Inferior parietal cortex (tissue), 1 donor: ENCODE data around the gene PDE7B.
A peak's percentile ranks its signal among the peaks of the same experiment; 100 is the strongest.

ENCODE experiments used
- DNase-seq: peaks from one replicate; pipeline ENCODE4 v3.0.0-alpha.2; 2016; ENCODE audit errors: extremely low spot score

The PDE7B gene

DNA sequence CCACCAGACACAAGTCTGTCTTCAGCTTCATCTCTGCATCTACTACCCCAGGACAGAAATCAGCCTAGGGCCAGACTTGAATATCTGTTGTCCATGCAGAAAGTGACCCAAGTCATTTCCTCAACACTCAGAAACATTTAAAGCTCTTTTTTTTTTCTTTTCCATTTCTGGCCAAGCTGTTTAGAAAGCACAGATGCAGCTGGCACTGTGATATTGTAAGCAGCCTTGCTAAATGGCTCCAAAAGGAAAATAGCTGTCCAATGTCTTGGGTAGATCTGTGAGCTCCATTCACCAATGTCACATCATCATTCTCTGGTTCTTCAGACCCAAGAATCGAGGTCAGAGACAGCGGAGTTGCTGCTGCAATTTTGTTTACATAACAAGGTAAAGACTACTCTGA, 174.2 kb downstream of the PDE7B start:
- DNase-seq: no peak

DNA sequence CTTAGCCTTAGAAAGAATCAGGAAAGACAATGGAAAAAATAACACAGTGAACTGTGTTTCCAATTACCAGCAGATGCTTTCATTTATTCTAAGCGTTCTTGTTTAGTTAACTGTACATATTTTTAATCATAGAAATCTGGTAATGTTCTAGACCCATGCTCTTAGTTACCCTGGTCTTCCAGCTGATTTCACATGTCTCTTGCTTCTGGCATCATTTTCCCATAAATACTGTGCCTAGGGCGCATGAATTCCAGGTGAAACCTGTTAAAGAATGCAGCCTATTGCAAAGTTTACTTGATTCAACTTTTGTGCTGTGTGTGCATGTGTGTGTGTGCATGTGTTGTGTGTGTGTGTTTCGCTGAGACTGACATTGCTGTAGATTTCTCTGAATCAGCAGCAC, 178.6 kb downstream of the PDE7B start:
- DNase-seq: no peak

DNA sequence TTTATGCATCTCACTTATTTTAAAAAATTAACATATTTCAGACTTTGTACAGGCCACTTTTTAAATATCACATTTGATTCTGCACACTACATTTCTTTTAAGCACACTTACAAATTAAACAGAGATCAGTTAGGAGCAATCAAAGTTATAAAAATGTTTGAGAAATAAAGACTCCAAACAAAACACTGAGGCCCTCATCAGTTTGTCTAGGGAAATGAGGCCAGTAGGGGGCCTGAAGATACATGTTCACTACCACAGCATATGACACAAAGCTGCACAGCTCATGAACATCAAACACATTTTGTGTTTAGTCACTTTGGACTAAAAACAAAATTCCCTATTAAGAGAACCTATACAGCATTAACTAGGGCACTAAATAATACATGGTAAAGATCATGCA, 180.5 kb downstream of the PDE7B start:
- DNase-seq: no peak

DNA sequence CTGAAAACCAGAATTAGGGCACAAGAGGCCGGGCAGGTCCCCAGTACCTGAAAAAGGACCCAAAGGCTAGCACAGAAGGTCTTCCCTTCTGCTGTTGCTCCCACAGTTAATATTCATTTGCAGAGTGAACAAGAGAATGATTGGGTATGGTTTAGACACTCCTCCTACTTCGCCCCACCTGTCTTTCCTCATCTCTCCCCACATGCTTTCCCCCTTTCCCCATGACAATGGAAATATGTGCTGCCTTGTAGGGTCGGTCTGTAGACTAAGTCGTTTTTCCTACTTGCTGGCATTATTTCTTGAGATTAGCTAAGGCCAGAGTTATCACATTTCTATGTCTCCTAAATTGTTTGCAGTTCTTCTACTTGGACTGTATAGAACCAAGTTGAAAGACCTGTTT, 181.9 kb downstream of the PDE7B start:
- DNase-seq: no peak

DNA sequence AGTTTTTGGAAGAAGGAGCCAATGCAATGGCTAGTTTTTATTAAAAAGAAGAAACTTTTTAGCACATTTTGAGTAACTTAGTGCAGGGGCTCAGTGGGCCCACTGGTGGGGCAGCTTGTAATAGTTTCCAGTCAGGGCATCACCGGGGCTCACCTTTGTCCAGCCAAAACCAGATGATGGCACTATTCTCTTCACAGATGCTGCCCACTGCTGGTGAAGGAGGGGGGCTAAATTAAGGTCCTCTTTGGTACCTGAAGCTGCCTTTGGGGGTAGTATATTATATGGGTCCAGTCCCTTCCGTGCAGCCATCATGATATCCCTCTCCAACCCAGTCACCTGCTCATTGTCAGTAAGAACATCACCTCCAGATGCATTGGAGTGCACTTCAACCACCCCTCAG, 182.9 kb downstream of the PDE7B start:
- no peak for DNase-seq

DNA sequence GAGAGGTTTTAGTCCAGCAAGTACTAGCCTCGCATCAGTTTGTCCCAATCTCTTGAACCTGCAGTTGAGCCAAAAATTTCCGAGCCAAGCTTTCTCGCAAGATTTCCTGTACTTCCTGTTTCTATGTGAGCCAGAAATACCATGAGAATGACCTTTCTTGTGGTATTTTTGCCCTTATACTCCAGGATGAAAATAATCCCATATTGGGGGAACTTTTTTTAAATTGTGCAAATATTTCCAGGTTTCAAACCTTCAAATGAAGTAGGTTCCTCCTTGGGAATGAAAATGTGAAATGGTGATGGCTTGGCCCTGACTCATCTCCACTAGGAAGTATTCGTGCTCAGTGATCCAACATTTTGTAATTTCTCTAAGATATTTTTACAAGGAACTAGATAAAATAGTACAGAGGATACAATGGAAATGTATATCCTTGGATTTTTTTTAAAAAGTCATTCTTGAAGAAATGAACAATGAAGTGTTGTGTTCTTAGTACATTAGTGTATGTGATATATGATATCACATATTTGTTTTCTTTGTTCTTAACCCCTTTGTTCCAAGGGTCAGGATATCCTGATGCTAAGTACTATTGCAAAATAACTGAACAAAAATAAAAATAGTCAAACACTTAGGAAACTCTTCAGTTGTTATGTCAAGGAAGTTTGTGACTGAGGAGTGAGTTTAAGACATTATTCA, 184.0 kb downstream of the PDE7B start:
- DNase-seq: no peak

DNA sequence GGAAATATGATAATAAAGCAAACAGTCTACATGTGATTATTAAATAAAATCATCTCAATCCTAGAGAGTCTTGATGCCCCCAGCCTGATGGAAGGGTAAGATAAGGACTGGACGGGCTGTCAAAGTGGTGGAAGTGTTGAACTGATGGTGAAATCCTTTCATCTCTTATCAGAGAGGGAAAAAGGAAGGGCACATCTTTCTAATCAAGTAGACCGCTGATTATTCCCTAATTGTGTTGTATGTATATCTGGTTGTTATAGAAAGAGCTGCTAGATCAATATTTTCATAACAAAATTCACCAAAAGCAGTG, 184.5 kb downstream of the PDE7B start:
- DNase-seq: no peak

DNA sequence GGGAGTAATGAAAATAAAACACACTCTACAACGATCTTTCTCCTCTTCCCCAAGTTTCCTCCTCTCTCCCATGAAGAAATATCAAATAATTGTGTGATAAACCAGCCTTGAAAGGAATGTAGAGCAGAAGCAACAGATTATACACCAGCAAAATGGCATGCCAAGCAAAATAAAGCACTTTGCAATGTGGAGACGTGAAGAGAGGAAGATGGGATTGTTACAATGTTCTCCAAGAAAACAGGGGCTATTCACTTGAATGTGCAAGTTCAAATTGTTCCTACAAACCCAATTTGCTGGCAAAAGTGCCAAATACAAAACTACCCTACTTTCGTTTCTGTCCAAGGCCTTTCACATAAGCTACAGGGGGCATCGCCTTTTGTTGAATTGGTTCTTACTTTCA, 185.1 kb downstream of the PDE7B start:
- DNase-seq: no peak

DNA sequence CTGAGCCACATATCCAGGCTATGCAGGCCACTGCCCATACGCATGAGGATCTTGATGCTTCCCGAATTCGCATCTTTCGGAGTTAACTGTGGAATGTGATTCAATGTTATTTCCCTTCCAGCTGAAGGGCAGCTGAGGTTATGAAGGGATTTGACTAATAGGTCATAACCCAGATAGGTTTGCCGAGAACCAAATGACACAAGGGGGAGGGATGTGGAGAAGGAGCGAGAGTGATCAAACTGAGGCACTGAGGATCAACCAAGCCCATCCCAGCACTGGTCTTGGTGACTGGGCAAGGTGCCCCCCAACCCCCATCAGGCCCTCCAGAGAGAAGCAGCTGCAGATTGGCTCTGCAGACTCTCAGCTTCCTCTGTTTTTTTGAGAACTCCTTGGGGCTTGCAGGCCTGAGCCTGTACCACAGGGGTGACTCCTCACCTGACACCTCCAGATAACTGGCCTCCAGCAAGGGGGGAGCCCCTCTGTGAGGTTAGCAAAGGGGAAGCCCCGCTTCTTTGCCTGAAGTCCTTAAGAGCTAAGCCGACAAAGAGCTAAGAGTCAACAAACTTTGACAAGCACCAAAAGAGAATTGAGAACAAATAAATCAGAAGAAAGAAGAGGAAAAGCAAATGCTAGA, 185.9 kb downstream of the PDE7B start:
- no peak for DNase-seq

DNA sequence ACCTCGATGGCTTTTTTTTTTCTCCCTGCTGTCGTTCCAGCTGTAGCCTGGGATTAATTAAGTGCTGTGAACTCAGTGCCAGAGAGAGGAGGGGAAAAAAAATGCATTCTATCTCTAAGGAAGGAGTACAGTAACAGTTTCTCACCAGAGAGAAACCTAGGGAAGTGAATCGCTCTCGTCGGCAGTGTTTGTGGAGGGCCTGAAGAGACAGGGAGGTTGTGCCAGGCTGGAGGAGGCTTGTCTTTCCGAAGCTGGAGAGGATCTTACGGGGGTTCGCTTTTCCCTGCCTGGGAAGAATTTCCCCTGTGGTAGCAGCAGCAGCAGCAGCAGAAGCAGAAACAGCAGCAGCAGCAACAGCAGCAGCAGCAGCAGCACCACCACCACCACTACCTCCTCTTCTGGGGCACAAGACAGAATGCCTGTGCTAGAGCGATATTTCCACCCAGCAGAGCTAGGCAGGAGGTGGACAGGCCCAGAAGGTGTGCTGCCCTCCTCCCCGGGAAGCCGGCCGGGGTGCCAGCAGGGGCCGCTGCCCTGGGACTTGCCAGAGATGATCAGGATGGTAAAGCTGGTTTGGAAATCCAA, 186.5 kb downstream of the PDE7B start:
- DNase-seq: no peak

DNA sequence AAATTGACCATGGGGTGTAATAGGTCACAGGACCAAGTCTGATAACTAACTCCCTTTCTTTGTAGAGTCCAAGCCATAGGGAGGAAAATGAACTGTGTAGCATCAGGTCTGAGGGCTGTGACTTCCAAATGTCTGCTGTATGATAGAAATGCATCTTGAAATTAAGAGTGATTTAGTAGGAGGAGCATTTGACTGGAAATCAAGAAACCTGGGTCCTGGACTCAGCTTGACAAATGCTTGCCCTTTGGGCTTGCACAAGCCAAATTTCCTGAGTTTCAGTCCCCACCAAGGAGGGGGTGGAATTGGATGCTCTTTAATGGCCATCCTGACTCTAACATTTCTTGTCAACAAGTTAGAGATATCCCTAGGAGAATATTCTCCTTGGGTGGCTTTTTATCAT, 187.0 kb downstream of the PDE7B start:
- DNase-seq: no peak

DNA sequence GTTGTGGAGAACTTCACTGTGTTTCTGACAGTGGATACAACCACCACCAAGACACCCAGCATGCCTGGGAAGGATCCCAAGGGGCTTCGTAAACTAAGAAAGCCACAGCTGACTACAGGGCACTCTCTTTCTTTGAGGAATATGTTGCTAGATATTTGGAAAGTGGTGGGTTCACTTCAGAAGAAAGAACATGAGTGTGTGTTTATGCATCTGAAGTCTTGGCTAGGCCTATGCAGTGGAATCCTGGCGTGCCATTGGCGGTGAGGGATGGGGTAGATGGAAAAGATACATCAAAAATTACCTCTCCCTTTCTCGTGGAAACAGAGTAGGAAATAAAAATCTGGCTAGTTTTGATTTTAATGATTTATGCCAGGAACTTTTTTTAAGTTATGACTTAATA, 187.7 kb downstream of the PDE7B start:
- no peak for DNase-seq

DNA sequence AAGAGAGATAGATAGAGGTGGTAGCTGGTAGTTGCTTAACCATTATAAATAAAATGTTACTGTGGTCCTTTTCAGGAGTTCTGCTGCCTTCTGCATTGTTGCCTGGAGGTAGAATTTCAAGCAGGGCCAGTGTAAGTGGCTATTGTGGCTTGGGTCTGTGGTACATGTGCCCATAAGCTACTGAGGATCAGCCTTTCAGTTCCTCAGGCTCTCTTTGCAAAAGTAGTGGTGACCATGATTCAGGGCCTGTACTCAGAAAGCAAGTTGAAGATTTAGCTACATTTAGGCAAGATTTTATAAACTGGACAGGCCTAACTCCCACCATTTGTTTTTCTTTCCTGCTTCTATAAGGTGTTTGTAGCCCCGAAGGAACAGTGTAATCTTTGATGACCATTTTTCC, 199.0 kb downstream of the PDE7B start:
- no peak for DNase-seq

DNA sequence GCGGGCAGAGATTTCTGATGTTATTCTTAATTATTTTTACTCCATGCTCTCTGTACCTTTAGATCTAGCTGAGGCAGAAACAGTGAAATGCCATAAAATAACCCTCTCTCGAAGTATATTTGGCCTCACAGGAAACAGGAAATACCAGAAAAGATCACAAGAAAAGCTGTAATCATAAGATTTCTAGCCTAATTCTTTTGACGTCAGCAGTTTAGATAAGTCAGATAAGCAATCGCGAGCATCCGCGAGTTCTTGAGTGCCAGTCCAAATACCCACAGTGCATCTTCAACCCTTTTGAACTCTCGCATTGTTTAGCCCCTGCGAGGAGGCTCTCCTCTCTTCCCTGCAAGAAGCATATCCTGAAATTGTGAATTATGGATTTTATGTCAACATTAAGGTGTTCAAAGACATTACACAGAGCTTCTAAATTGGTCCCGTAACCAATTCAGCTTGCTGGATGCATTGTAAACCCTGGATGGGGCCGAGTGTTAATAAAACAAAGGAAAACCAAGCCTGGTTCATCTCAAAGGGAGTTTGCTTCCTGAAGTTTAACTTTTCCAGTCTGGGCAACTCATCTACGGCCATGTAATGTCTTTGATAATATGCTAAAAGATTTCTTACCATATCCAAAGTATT, 199.8 kb downstream of the PDE7B start:
- DNase-seq: no peak

DNA sequence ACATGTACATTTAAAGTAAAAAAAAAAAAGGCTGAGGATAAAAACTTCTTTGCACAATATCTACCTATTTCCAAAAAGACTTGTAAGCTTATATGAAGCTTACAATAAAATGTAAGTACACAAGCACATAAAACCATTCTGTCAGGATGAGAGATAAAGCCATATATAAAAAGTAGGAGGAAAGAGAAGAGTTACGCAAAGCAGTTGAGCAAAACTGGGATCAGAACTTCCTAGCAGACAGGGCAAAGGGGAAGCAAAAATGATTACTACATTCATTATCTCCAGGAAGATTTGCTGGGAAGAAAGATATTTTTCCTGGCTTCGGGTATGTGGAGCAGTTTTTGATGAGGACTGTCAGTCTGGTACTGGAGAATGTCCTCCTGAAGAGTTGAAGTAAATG, 200.5 kb downstream of the PDE7B start:
- DNase-seq: no peak

DNA sequence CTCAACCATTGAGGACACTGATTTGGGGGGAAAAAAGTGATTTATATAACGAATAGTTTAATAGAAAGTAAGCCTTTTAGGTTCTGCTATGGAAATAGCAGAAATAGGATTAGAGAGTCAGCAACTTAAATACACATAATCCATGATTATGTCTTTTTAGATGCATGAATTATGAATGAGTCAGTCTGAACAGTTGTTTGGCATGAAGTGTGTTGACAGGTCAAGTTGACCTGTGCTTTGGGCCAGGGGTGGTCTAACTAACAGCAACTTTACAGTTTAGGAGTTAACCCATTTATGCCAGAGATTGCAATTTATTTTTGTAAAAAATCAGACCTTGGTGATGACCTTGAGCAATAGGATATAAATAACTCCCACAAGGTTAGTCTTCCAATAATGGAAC, 207.4 kb downstream of the PDE7B start:
- no peak for DNase-seq

DNA sequence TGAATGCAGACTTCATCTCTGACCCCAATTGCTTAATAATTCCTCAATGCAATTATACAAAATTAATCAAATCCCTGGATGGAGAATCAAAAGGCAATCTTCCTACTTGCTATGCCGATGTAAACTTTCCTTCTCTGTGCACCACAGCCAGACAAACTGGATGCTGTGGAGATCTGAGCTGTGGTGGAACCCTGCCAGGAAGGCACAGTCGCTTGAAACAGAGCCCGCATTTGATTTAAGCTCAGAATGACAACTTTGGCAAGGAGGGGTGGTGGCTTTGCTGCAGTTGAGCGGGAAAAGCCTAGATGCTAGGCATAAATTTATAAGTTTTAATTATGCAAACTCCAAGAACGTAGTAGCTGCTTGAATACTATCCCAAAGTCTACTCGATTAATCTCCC, 207.8 kb downstream of the PDE7B start:
- peak; percentile 36 for DNase-seq

DNA sequence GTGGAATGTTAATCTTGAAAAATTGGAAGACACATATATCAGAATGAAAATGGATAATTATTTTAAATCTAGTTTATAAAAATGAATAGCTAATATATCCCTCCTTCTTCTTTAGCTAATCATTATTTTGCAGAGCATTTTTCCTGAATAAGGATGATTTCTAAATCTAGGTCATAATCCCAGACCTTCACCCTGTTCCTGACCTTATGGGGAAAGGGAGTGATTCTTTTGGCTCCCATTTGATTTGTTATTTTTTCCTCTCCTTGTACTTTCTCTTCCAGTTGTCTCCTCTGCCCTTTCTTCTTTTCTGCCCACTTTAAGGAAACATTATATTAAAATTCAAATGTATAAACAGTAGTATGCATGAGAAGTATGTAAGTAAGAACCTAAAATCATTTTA, 208.6 kb downstream of the PDE7B start:
- no peak for DNase-seq

DNA sequence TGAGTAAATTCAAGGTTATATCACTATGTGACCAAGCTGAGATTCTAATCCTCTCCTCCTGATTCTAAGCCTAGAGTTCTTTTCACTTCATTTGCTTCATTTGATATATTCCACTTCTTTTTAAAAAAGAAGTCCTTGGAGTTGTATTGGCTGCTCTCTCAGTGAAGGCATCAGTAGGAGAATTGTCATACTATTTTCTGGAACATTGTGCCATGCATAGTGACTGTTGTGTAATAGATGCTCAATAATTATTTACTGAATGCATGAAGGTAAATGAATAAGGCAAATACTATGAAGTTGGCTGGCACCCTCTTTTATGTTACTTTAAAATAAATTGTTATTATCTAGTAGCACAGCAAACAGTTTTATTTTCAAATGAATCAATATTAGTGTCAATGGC, 209.3 kb downstream of the PDE7B start:
- DNase-seq: no peak

DNA sequence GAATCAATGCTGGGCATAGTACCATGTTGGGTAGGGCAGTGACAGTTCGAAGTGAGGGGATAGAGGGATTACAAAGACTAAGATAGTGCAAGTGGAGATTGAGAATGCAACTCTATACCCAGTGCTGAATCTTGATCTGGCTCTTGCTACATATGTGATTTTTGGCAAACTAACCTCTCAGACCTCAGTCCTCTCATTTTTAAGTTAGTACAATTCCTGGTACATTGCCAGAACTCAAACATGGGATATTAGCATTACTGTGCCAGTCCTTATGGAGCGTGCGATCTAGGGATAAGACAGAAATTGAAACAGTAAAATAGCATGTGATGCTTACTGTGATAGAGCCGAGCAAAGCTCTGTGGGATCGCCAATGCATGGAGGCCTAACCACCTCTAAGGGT, 210.2 kb downstream of the PDE7B start:
- DNase-seq: no peak

DNA sequence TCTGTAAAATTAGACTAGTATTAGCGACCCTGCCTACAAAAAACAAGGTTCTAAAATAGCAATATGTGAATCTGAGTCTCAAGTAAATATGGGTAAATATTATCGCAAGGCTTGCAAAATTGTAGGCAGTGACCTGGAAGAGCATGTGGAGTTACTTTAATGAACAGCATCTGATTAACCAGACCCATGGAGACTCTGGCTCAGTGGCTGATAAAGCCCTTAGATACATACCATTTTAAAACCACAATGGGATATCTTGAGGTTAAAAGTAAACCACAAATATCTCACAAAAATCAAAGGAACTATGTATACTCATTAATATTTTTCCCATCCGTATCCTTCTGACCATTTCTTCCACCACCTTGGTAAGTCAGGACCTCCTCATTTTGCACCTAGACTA, 211.6 kb downstream of the PDE7B start:
- no peak for DNase-seq

DNA sequence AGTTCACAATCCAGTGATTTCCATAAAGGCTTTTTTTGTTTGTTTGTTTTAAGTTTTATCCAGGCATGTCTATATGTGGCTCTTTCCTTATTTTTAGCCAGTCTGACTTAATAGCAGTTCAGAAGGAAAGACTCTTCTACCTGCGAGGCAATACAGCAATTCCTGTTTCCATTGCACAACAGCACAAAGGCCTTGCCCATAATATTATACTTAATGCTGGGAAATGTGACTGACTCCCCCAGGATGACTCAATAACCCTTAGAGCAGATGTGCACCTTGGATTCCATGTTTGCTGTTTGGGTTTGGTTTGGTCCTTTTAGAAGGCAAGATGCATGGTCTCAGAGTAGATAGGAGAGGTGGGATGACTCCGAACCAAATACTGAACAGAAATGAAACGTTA, 214.5 kb downstream of the PDE7B start:
- no peak for DNase-seq

DNA sequence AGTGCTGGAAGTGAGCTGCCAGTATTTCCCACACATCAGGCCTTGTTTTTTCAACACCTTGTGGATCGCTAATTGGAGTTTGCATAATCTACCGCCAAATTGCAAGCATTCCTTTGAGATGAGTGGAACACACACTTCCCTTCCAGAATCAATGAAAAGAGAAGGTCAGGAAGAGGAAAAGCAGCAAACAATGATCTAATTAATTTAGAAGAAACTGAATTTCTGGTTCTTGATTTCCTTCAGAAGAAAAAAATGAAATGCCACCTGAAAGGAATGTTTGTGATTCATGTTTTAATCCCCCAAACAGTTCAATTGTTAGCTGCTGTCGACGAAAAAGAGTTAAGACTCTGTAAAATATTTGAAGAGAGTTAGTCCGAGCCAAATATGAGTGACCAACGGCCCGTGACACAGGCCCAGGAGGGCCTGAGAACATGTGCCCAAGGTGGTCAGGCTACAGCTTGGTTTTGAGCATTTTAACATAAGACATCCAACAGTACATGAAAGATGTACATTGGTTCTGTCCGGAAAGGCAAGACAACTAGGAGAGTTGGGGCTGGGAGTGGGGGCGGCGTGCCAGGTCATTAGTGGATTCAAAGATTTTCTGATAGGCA, 216.3 kb downstream of the PDE7B start:
- DNase-seq: no peak
